ENCODE data around the gene CAMSAP2.
"Not testable (repeated sequence)": the region's sequence is repeated elsewhere in the genome, so short reads cannot be mapped to it uniquely, and the experiment has no call there.

Gene CAMSAP2

GRCh38 chr1:200784576-200784975 is 45.9 kb downstream of the CAMSAP2 start:
- no peak for DNase-seq

GRCh38 chr1:200786788-200787187 is 48.1 kb downstream of the CAMSAP2 start:
- DNase-seq, result no peak

GRCh38 chr1:200787896-200788387 is 49.2 kb downstream of the CAMSAP2 start:
- no peak for DNase-seq

GRCh38 chr1:200791012-200791411 is 52.3 kb downstream of the CAMSAP2 start:
- not testable (repeated sequence) for DNase-seq

- no peak for DNase-seq
Measured at GRCh38 chr1:200793677-200794076, 55.0 kb downstream of the CAMSAP2 start.

GRCh38 chr1:200794506-200795065 is 55.9 kb downstream of the CAMSAP2 start:
- DNase-seq, result no peak

- DNase-seq, result no peak
Measured at GRCh38 chr1:200795156-200795555, 56.5 kb downstream of the CAMSAP2 start.

- no peak for DNase-seq
Measured at GRCh38 chr1:200802042-200802441, 63.3 kb downstream of the CAMSAP2 start.

GRCh38 chr1:200802865-200803512 is 64.3 kb downstream of the CAMSAP2 start:
- peak; percentile 18 to 72 (median 54) for DNase-seq

- DNase-seq, result no peak
Measured at GRCh38 chr1:200805719-200806118, 67.0 kb downstream of the CAMSAP2 start.

GRCh38 chr1:200808846-200809245 is 70.2 kb downstream of the CAMSAP2 start:
- no peak for DNase-seq

GRCh38 chr1:200811704-200812103 is 73.0 kb downstream of the CAMSAP2 start:
- no peak for DNase-seq

- DNase-seq, result not testable (repeated sequence)
Measured at GRCh38 chr1:200816624-200817224, 78.0 kb downstream of the CAMSAP2 start.

GRCh38 chr1:200818248-200818647 is 79.6 kb downstream of the CAMSAP2 start:
- no peak for DNase-seq

GRCh38 chr1:200819726-200820125 is 81.0 kb downstream of the CAMSAP2 start:
- DNase-seq, result no peak

- DNase-seq, result no peak
Measured at GRCh38 chr1:200831091-200831490, 92.4 kb downstream of the CAMSAP2 start.

- DNase-seq, result no peak
Measured at GRCh38 chr1:200834383-200834782, 95.7 kb downstream of the CAMSAP2 start.

- DNase-seq, result no peak
Measured at GRCh38 chr1:200836213-200836612, 97.5 kb downstream of the CAMSAP2 start.

GRCh38 chr1:200837931-200838571 is 99.4 kb downstream of the CAMSAP2 start:
- DNase-seq, result no peak

GRCh38 chr1:200838676-200839445 is 100.2 kb downstream of the CAMSAP2 start:
- DNase-seq, result no peak

GRCh38 chr1:200845360-200845759 is 106.7 kb downstream of the CAMSAP2 start:
- DNase-seq, result no peak

GRCh38 chr1:200846398-200846797 is 107.7 kb downstream of the CAMSAP2 start:
- DNase-seq, result no peak

GRCh38 chr1:200849430-200849829 is 110.7 kb downstream of the CAMSAP2 start:
- no peak for DNase-seq
